GM19452 (cell line): ENCODE data around the gene GLP1R.
"Not testable (repeated sequence)": the region's sequence is repeated elsewhere in the genome, so short reads cannot be mapped to it uniquely, and the experiment has no call there.

Source experiments
- ATAC-seq: cut with Tn5 transposase; IDR thresholded peaks from one replicate; pipeline ENCODE4 v1.9.1; 2021; ENCODE audit not compliant: unreplicated experiment

GLP1R gene

GRCh38 chr6:39118921-39119320 is 70.3 kb downstream of the GLP1R start:
- ATAC-seq, result no peak

- ATAC-seq, result no peak
Observed at GRCh38 chr6:39124114-39124513, 75.5 kb downstream of the GLP1R start.

- no peak for ATAC-seq
Observed at GRCh38 chr6:39128106-39128505, 79.5 kb downstream of the GLP1R start.

GRCh38 chr6:39128832-39129231 is 80.3 kb downstream of the GLP1R start:
- ATAC-seq, result no peak

GRCh38 chr6:39130691-39131090 is 82.1 kb downstream of the GLP1R start:
- no peak for ATAC-seq

GRCh38 chr6:39134761-39135160 is 86.2 kb downstream of the GLP1R start:
- not testable (repeated sequence) for ATAC-seq

GRCh38 chr6:39136207-39136606 is 87.6 kb downstream of the GLP1R start:
- ATAC-seq, result not testable (repeated sequence)

GRCh38 chr6:39137245-39137644 is 88.7 kb downstream of the GLP1R start:
- no peak for ATAC-seq
